ENCODE data around the gene MPIG6B.

- no peak for TF ChIP-seq CTCF (IDR thresholded peaks at IDR 0.05; ENCODE audit: low read length)
- no peak for TF ChIP-seq EZH2 (optimal IDR thresholded peaks at IDR 0.05; ENCODE audit: low read depth, low read length)
Measured at GRCh38 chr6:31713465-31713864, 9.7 kb upstream of the MPIG6B start.

All from MM.1S (cell line).